Measurements from ENCODE around the gene TH.

Gene TH

GRCh38 chr11:2202900-2203439 is 31.4 kb upstream of the TH start:
- Histone ChIP-seq H3K27me3 (peaks cover 0 to 30% of the 10 kb centered on the region in 2 donors), H3K4me3 (no peak overlapping the region), H3K4me1 (peaks cover 0 to 8% (median 0%) of the 10 kb centered on the region in 4 donors), H3K36me3 (no peaks in the 10 kb centered on the region), H3K9me3 (peaks cover 0 to 6% (median 0%) of the 10 kb centered on the region in 3 donors), H3K27ac (no peak overlapping the region)
- intact Hi-C loops (cut with DNase I; ENCODE audit: low total_unique reads), result no loop called here
- DNase-seq, result peak in 1 of 2 donors; percentile 31
- no peak for TF ChIP-seq CTCF (IDR thresholded peaks at IDR 0.05)

- peaks cover 0 to 28% of the 10 kb centered on the region in 2 donors for H3K27me3 ChIP-seq
- intact Hi-C loops (cut with DNase I; ENCODE audit: low total_unique reads), result no loop called here
- peaks cover 0 to 8% (median 0%) of the 10 kb centered on the region in 4 donors for H3K4me1 ChIP-seq
- H3K36me3 ChIP-seq, result no peaks in the 10 kb centered on the region
- H3K9me3 ChIP-seq, result peaks cover 0 to 3% (median 0%) of the 10 kb centered on the region in 3 donors
- no peak for TF ChIP-seq CTCF (IDR thresholded peaks at IDR 0.05)
- no peak overlapping the region for H3K27ac ChIP-seq
- H3K4me3 ChIP-seq, result no peak overlapping the region
- no peak for DNase-seq
These were observed 30.7 kb upstream of the TH start for GRCh38 chr11:2202071-2202899.

GRCh38 chr11:2201542-2201941 is 29.9 kb upstream of the TH start:
- H3K9me3 ChIP-seq, result no peaks in the 10 kb centered on the region
- H3K4me3 ChIP-seq, result no peak overlapping the region
- no peak overlapping the region for H3K27ac ChIP-seq
- H3K36me3 ChIP-seq, result no peaks in the 10 kb centered on the region
- DNase-seq, result no peak
- intact Hi-C loops (cut with DNase I; ENCODE audit: low total_unique reads), result no loop called here
- H3K27me3 ChIP-seq, result peaks cover 0 to 28% of the 10 kb centered on the region in 2 donors
- peaks cover 0 to 8% (median 0%) of the 10 kb centered on the region in 4 donors for H3K4me1 ChIP-seq
- no peak for TF ChIP-seq CTCF (IDR thresholded peaks at IDR 0.05)

GRCh38 chr11:2200957-2201519 is 29.4 kb upstream of the TH start:
- H3K4me1 ChIP-seq, result peaks cover 0 to 8% (median 0%) of the 10 kb centered on the region in 4 donors
- H3K27ac ChIP-seq, result no peak overlapping the region
- no peak overlapping the region for H3K4me3 ChIP-seq
- H3K36me3 ChIP-seq, result no peaks in the 10 kb centered on the region
- no peak for DNase-seq
- H3K27me3 ChIP-seq, result peaks cover 0 to 28% of the 10 kb centered on the region in 2 donors
- no peak for TF ChIP-seq CTCF (IDR thresholded peaks at IDR 0.05)
- intact Hi-C loops (cut with DNase I; ENCODE audit: low total_unique reads), result no loop called here
- H3K9me3 ChIP-seq, result no peaks in the 10 kb centered on the region

- no peak for TF ChIP-seq CTCF (IDR thresholded peaks at IDR 0.05)
- intact Hi-C loops (cut with DNase I; ENCODE audit: low total_unique reads), result no loop called here
- Histone ChIP-seq H3K27ac (no peak overlapping the region), H3K27me3 (peaks cover 0 to 33% of the 10 kb centered on the region in 2 donors), H3K4me3 (no peak overlapping the region), H3K4me1 (peaks cover 0 to 8% (median 0%) of the 10 kb centered on the region in 4 donors), H3K9me3 (no peaks in the 10 kb centered on the region), H3K36me3 (no peaks in the 10 kb centered on the region)
- no peak for DNase-seq
These were observed 28.9 kb upstream of the TH start for GRCh38 chr11:2200536-2200935.
